ENCODE results near the gene DKC1.

The DKC1 gene

GRCh38 chrX:154762537-154763296 lies at the start of gene DKC1:
DKC1 (plus strand) TSS chrX:154762864; CDS start chrX:154762966, 102 bp downstream.
- ChIA-PET CTCF (interaction anchor here (1.0 to 4.5 kb wide), 3 partner anchors 10 to 71 kb away, joined by 3 to 24 read pairs (median 4); partner anchors contain the start of gene SMIM9), POLR2A (interaction anchor here (0.6 to 1.0 kb wide), 2 partner anchors 9 to 43 kb away, joined by 3 read pairs; partner anchors contain the start of gene MPP1)
- DNase-seq (ENCODE audit: extremely low spot score), result peak; percentile 92
- no peak for TF ChIP-seq CTCF (IDR thresholded peaks at IDR 0.05; ENCODE audit: control extremely low read depth, extremely low read depth, low read depth, missing control alignments)

GRCh38 chrX:154714925-154715324 lies 47.7 kb upstream of the DKC1 start:
- ChIA-PET CTCF (no interaction called here), POLR2A (no interaction called here)
- peak; percentile 55 for DNase-seq (ENCODE audit: extremely low spot score)
- TF ChIP-seq CTCF (IDR thresholded peaks at IDR 0.05; ENCODE audit: control extremely low read depth, extremely low read depth, low read depth, missing control alignments), result peak; percentile 62

GRCh38 chrX:154715825-154716224 lies 46.8 kb upstream of the DKC1 start:
- no peak for DNase-seq (ENCODE audit: extremely low spot score)
- ChIA-PET POLR2A (no interaction called here), CTCF (interaction anchor here (4.3 kb wide), 1 partner anchor 34 kb away, joined by 25 read pairs; the partner anchor contains the start of gene GAB3)
- no peak for TF ChIP-seq CTCF (IDR thresholded peaks at IDR 0.05; ENCODE audit: control extremely low read depth, extremely low read depth, low read depth, missing control alignments)

GRCh38 chrX:154717824-154718223 lies 44.8 kb upstream of the DKC1 start:
- POLR2A ChIA-PET, result no interaction called here
- CTCF ChIA-PET, result interaction anchor here (2.0 to 4.3 kb wide), 2 partner anchors 32 to 122 kb away, joined by 5 to 25 read pairs; partner anchors contain the start of gene GAB3
- no peak for TF ChIP-seq CTCF (IDR thresholded peaks at IDR 0.05; ENCODE audit: control extremely low read depth, extremely low read depth, low read depth, missing control alignments)
- no peak for DNase-seq (ENCODE audit: extremely low spot score)

GRCh38 chrX:154718616-154719015 lies 44.0 kb upstream of the DKC1 start:
- CTCF ChIA-PET, result interaction anchor here (1.0 to 4.3 kb wide), 3 partner anchors 31 to 122 kb away, joined by 3 to 25 read pairs (median 5); partner anchors contain the start of gene GAB3

More at GRCh38 chrX:154718616-154719015, 44.0 kb upstream of the DKC1 start:
- no peak for DNase-seq (ENCODE audit: extremely low spot score)
- POLR2A ChIA-PET, result no interaction called here
- no peak for TF ChIP-seq CTCF (IDR thresholded peaks at IDR 0.05; ENCODE audit: control extremely low read depth, extremely low read depth, low read depth, missing control alignments)
